Testis (tissue), 2 donors: ENCODE results near the gene KRT84.

ENCODE experiments used
- POLR2A ChIP-seq: fragments of 450-650 bp; IDR thresholded peaks from one replicate; pipeline ENCODE4 v1.6.1; 2017; ENCODE audit warnings: antibody characterized with exemption, mild to moderate bottlenecking, moderate library complexity
- TF ChIP-seq, protein P1 (sequence below), 3 experiments: fragments of 450-650 bp in 2 of 3; fragments of 200-600 bp in 1 of 3; sonication (generic) in 1 of 3; IDR thresholded peaks; one replicate each; pipeline ENCODE4 v1.5.1; 2016 to 2019; ENCODE audit warnings: antibody characterized with exemption in 3 of 3, mild to moderate bottlenecking in 2 of 3, moderate library complexity in 1 of 3

DNA sequence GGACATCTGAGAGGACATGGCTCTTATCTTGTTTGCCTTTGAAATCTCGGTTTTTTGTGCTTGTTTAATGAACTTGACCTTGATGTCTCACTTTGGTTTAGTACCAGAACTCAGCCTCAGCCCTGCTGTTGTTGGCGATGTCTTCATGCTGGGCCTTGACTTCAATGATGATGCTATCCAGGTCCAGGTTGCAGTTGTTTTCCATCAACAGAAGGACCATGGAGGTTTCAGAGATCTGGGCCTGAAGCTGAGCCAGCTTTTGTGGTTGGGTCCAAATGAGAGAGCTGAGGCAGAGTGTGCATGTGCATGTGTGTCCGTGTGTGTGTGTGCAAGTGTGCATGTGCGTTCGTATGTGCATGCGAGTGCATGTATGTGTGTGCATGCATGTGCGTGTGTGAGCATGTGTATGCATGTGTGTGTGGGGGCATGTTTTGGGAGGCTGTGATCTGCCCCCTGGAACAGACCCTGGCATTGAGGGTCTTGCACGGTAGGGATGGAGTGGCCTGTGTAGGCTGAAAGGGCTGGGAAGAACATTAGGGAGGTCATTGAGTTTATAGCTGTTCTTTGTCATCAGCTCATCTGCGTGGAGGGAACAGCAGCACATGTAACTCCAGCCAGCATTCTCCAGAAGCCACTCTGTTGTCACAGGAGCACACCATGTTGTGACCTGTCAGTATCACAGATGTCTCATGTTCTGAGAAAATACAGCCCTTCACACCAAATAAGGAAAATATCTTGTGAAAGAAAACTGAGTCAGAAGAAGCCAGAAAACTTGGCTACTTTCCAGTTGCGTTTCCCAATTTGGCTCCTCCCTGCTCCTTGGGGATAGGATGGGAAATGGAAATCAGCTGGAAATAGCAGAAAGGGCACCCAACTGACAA lies 30.7 kb upstream of the KRT84 start:
- no peak for TF ChIP-seq POLR2A
- TF ChIP-seq, protein P1, sequence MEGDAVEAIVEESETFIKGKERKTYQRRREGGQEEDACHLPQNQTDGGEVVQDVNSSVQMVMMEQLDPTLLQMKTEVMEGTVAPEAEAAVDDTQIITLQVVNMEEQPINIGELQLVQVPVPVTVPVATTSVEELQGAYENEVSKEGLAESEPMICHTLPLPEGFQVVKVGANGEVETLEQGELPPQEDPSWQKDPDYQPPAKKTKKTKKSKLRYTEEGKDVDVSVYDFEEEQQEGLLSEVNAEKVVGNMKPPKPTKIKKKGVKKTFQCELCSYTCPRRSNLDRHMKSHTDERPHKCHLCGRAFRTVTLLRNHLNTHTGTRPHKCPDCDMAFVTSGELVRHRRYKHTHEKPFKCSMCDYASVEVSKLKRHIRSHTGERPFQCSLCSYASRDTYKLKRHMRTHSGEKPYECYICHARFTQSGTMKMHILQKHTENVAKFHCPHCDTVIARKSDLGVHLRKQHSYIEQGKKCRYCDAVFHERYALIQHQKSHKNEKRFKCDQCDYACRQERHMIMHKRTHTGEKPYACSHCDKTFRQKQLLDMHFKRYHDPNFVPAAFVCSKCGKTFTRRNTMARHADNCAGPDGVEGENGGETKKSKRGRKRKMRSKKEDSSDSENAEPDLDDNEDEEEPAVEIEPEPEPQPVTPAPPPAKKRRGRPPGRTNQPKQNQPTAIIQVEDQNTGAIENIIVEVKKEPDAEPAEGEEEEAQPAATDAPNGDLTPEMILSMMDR (IDR thresholded peaks at IDR 0.05), result no peak
